ENCODE measurements around the gene DNAI2. TPM values are rescaled to one million over a fixed set of nuclear protein-coding genes. Genes with fewer than 3 reads are reported as not detected.
A peak's percentile ranks its signal among the peaks of the same experiment; 100 is the strongest.

The DNAI2 gene
- total RNA-seq, 6 experiments from 2014 or later = not detected

GRCh38 chr17:74290340-74290739 is 16.3 kb downstream of the DNAI2 start:
- Mint-ChIP-seq H3K4me1 (ENCODE audit: low read depth) (no peaks in the 10 kb centered on the region), H3K4me3 (no peak overlapping the region), H3K27ac (no peak overlapping the region), H3K36me3 (ENCODE audit: low read depth) (no peaks in the 10 kb centered on the region), H3K9me3 (peaks cover 26% of the 10 kb centered on the region; the same call in 1 of the 2 replicates), H3K27me3 (ENCODE audit: insufficient read depth) (peaks cover 1% of the 10 kb centered on the region; the same call in 1 of the 2 replicates)
- DNase-seq = no peak
- TF ChIP-seq CTCF (IDR thresholded peaks at IDR 0.05) = no peak

- H3K4me3 Mint-ChIP-seq = no peak overlapping the region
- H3K9me3 Mint-ChIP-seq = peaks cover 22% of the 10 kb centered on the region; the same call in 1 of the 2 replicates
- no peaks in the 10 kb centered on the region for H3K4me1 Mint-ChIP-seq (ENCODE audit: low read depth)
- no peak for TF ChIP-seq CTCF (IDR thresholded peaks at IDR 0.05)
- DNase-seq = no peak
- H3K27ac Mint-ChIP-seq = no peak overlapping the region
- H3K36me3 Mint-ChIP-seq (ENCODE audit: low read depth) = no peaks in the 10 kb centered on the region
- peaks cover 1% of the 10 kb centered on the region; the same call in 1 of the 2 replicates for H3K27me3 Mint-ChIP-seq (ENCODE audit: insufficient read depth)
Measured at GRCh38 chr17:74292495-74292894, 18.5 kb downstream of the DNAI2 start.

- DNase-seq = no peak
- no peaks in the 10 kb centered on the region for H3K4me1 Mint-ChIP-seq (ENCODE audit: low read depth)
- peaks cover 12% of the 10 kb centered on the region; the same call in 1 of the 2 replicates for H3K9me3 Mint-ChIP-seq
- no peaks in the 10 kb centered on the region; the same call in none of the 2 replicates for H3K27me3 Mint-ChIP-seq (ENCODE audit: insufficient read depth)
- no peak overlapping the region for H3K4me3 Mint-ChIP-seq
- no peak overlapping the region for H3K27ac Mint-ChIP-seq
- no peak for TF ChIP-seq CTCF (IDR thresholded peaks at IDR 0.05)
- no peaks in the 10 kb centered on the region for H3K36me3 Mint-ChIP-seq (ENCODE audit: low read depth)
Measured at GRCh38 chr17:74295625-74296547, 21.9 kb downstream of the DNAI2 start.

- peaks cover 12% of the 10 kb centered on the region; the same call in 1 of the 2 replicates for H3K9me3 Mint-ChIP-seq
- no peak overlapping the region for H3K27ac Mint-ChIP-seq
- H3K4me3 Mint-ChIP-seq = no peak overlapping the region
- peak; percentile 51 for TF ChIP-seq CTCF (IDR thresholded peaks at IDR 0.05)
- H3K27me3 Mint-ChIP-seq (ENCODE audit: insufficient read depth) = no peaks in the 10 kb centered on the region; the same call in none of the 2 replicates
- no peaks in the 10 kb centered on the region for H3K4me1 Mint-ChIP-seq (ENCODE audit: low read depth)
- H3K36me3 Mint-ChIP-seq (ENCODE audit: low read depth) = no peaks in the 10 kb centered on the region
- DNase-seq = peak; percentile 26
Measured at GRCh38 chr17:74296548-74296936, 22.5 kb downstream of the DNAI2 start.

GRCh38 chr17:74297941-74298340 is 23.9 kb downstream of the DNAI2 start:
- H3K27me3 Mint-ChIP-seq (ENCODE audit: insufficient read depth) = no peaks in the 10 kb centered on the region; the same call in none of the 2 replicates
- no peak overlapping the region for H3K27ac Mint-ChIP-seq
- DNase-seq = no peak
- H3K9me3 Mint-ChIP-seq = peaks cover 12% of the 10 kb centered on the region; the same call in 1 of the 2 replicates
- TF ChIP-seq CTCF (IDR thresholded peaks at IDR 0.05) = no peak
- no peaks in the 10 kb centered on the region for H3K36me3 Mint-ChIP-seq (ENCODE audit: low read depth)
- no peak overlapping the region for H3K4me3 Mint-ChIP-seq
- no peaks in the 10 kb centered on the region for H3K4me1 Mint-ChIP-seq (ENCODE audit: low read depth)

Data from HFFc6 (cell line).